Tibial nerve (tissue), 4 donors: ENCODE data around the gene FRMD6. TPM values are rescaled to one million over a fixed set of nuclear protein-coding genes. Genes with fewer than 3 reads are reported as not detected.

ENCODE experiments used
- DNase-seq, 2 donors: peaks; one replicate each; pipeline ENCODE4 v3.0.0-alpha.2; 2019; ENCODE audit warnings: low spot score in 2 of 2
- H3K27ac ChIP-seq, 4 donors: fragments of 200-600 bp; sonication (generic) in 3 of 4; one replicate each; pipeline ENCODE4 v1.5.1; 2017 to 2019; ENCODE audit warnings: mild to moderate bottlenecking in 1 of 4
- H3K27me3 ChIP-seq, 2 donors: fragments of 200-600 bp; sonication (generic) in 1 of 2; one replicate each; pipeline versions ENCODE4 v1.5.1 to v1.6.0; 2017 to 2019
- H3K36me3 ChIP-seq, 3 donors: fragments of 200-600 bp; sonication (generic); one replicate each; pipeline ENCODE4 v1.5.1; 2018 to 2019
- H3K4me1 ChIP-seq, 4 donors: fragments of 200-600 bp; sonication (generic) in 3 of 4; one replicate each; pipeline ENCODE4 v1.5.1; 2017 to 2019
- H3K4me3 ChIP-seq, 4 donors: fragments of 200-600 bp; sonication (generic) in 3 of 4; one replicate each; pipeline ENCODE4 v1.5.1; 2017 to 2019; ENCODE audit warnings: mild to moderate bottlenecking in 1 of 4, moderate library complexity in 1 of 4
- H3K9me3 ChIP-seq, 4 donors: fragments of 200-600 bp; sonication (generic) in 3 of 4; one replicate each; pipeline ENCODE4 v1.5.1; 2017 to 2019
- EP300 ChIP-seq, 2 donors: sonication (generic); formaldehyde crosslinking; IDR thresholded peaks; one replicate each; pipeline ENCODE4 v1.6.1; 2017; ENCODE audit warnings: antibody characterized with exemption in 2 of 2, mild to moderate bottlenecking in 1 of 2
- POLR2A ChIP-seq, 2 donors: fragments of 450-650 bp; IDR thresholded peaks; one replicate each; pipeline ENCODE4 v1.6.1; 2017; ENCODE audit warnings: antibody characterized with exemption in 2 of 2, mild to moderate bottlenecking in 2 of 2, moderate library complexity in 2 of 2
- WGBS, 2 donors: methylation state at CpG; one replicate each; pipeline ENCODE4 v1.1.5; 2018; 5-methylcytosine and 5-hydroxymethylcytosine counted together
- total RNA-seq, 4 donors: library from RNA; depleted of rRNA; stranded (reverse); fragments of >200 nt; gene quantifications; one replicate each; pipeline ENCODE4 v1.1.0, GENCODE V29; 2016
- TF ChIP-seq, protein P1 (sequence below), 5 experiments: fragments of 200-600 bp in 3 of 5; fragments of 450-650 bp in 2 of 5; sonication (generic) in 3 of 5; IDR thresholded peaks; one replicate each; pipeline ENCODE4 v1.5.1; 2016 to 2019; ENCODE audit warnings: antibody characterized with exemption in 5 of 5, mild to moderate bottlenecking in 3 of 5, moderate library complexity in 2 of 5

Gene FRMD6
- total RNA-seq, 4 donors from 2014 or later = 31.6 to 52.4 (median 44.9) TPM

DNA sequence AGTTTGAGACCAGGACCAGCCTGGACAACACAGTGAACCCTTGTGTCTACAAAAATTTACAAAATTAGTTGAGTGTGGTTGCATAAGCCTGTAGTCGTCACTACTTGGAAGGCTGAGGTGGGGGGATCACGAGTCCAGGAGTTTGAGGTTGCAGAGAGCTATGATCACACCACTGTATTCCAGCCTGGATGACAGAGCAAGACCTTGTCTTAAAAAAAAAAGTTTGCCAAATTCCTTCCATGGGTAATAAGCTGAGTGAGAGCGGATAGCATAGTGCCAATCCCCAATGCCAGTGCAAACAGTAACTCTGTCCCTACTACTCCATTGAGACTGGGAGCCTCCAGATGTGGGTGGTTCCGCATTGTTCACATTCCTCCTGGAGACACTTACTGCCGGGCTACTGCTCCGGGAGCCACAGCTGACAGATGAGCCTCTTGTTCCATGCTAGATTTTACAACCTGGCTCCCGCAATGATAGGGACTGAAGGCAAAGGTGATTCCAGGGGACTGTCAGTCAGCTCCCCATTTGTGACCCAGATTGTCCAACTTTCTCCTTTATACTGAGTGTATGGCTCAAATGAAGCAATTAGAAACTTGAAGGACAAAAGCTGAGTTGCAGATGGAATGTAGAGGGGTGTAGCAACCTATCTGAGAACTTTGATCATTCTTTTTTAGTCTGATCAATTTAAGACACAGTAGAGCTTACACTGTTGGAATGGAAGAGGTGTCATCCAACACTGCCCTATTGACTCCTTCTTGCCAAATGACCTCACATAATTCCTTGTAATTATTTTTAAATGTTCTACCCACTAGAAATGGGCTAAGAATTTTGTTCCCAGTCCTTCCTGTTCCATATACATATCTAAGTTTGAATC, 13.4 kb upstream of the FRMD6 start:
- H3K27me3 ChIP-seq = no peaks in the 10 kb centered on the region
- H3K36me3 ChIP-seq = peaks cover 0 to 20% (median 0%) of the 10 kb centered on the region in 3 donors
- H3K27ac ChIP-seq = peak overlapping the region in 2 of 4 donors; percentile 5 to 59
- DNase-seq = peak in 1 of 2 donors; percentile 25
- no peaks in the 10 kb centered on the region for H3K9me3 ChIP-seq
- no peak overlapping the region for H3K4me3 ChIP-seq
- TF ChIP-seq EP300 (IDR thresholded peaks at IDR 0.05) (no peak), POLR2A (IDR thresholded peaks at IDR 0.05) (no peak)
- TF ChIP-seq, protein P1, sequence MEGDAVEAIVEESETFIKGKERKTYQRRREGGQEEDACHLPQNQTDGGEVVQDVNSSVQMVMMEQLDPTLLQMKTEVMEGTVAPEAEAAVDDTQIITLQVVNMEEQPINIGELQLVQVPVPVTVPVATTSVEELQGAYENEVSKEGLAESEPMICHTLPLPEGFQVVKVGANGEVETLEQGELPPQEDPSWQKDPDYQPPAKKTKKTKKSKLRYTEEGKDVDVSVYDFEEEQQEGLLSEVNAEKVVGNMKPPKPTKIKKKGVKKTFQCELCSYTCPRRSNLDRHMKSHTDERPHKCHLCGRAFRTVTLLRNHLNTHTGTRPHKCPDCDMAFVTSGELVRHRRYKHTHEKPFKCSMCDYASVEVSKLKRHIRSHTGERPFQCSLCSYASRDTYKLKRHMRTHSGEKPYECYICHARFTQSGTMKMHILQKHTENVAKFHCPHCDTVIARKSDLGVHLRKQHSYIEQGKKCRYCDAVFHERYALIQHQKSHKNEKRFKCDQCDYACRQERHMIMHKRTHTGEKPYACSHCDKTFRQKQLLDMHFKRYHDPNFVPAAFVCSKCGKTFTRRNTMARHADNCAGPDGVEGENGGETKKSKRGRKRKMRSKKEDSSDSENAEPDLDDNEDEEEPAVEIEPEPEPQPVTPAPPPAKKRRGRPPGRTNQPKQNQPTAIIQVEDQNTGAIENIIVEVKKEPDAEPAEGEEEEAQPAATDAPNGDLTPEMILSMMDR (IDR thresholded peaks at IDR 0.05) = no peak
- peaks cover 0 to 8% (median 0%) of the 10 kb centered on the region in 4 donors for H3K4me1 ChIP-seq
- WGBS, 2 donors = 40 to 48% methylated on average over 7 of the region's 7 CpGs

DNA sequence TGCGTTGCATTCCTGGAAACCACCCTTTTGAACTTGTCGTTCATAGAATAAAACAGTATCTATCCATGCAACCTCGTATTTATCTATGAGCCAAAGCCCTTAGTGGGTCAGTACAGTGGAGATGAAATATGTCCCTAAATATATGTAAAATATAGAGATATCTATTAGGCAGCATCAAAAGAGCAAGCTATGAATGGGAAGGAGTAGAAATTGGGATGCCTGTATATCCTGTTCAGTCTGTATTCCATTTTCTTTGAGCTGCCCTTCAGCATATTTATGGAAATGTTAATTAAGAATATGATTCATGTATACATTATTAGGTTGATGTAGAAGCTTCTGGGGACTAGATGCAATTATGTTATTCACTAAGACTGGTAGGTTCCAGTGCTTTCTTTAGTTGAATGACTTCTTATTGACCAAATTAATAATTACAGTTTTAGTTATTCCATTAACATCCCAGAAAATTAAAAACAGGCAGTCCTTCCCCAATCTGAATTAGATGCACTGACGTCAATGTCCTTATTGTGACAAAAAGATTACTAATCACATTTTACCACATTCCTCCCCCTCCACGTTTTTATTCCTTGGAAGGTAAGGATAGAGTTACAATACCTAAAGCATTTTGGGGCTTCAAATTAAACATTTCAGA, 11.9 kb upstream of the FRMD6 start:
- H3K27me3 ChIP-seq = no peaks in the 10 kb centered on the region
- 57 to 58% methylated on average over 5 of the region's 5 CpGs for WGBS, 2 donors

DNA sequence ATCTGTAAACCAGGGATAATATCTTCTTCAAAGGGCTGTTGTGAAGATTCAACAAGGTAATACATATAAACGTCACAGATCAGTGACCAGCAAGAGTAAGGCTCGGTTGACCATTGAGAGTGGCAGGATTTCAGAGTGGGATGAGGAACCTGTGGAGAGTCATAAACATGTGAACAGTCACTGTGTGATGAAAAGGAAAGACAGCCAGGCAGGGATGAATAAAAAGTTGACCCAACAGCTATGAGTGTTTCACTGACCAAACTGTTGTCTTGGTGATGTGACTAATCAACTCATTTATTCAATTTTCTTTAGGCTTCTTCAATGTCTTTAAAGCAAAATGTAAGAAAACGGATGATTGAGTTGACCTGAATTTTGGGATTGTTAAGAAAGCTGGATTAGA, 8.6 kb upstream of the FRMD6 start:
- 75 to 81% methylated on average over 3 of the region's 3 CpGs for WGBS, 2 donors
- Histone ChIP-seq H3K4me3 (no peak overlapping the region), H3K36me3 (peaks cover 0 to 28% (median 0%) of the 10 kb centered on the region in 3 donors), H3K9me3 (no peaks in the 10 kb centered on the region), H3K27me3 (no peaks in the 10 kb centered on the region), H3K27ac (no peak overlapping the region), H3K4me1 (peaks cover 0 to 8% (median 0%) of the 10 kb centered on the region in 4 donors)
- no peak for DNase-seq
- TF ChIP-seq EP300 (IDR thresholded peaks at IDR 0.05) (no peak), POLR2A (IDR thresholded peaks at IDR 0.05) (no peak)
- TF ChIP-seq, protein P1 (IDR thresholded peaks at IDR 0.05) = no peak

More for the DNA sequence above, 11.9 kb upstream of the FRMD6 start:
- DNase-seq = no peak
- no peak overlapping the region for H3K27ac ChIP-seq
- H3K9me3 ChIP-seq = no peaks in the 10 kb centered on the region
- H3K4me3 ChIP-seq = no peak overlapping the region
- peaks cover 0 to 8% (median 0%) of the 10 kb centered on the region in 4 donors for H3K4me1 ChIP-seq
- TF ChIP-seq, protein P1 (IDR thresholded peaks at IDR 0.05) = no peak
- TF ChIP-seq POLR2A (IDR thresholded peaks at IDR 0.05) = no peak
- no peak for TF ChIP-seq EP300 (IDR thresholded peaks at IDR 0.05)
- peaks cover 0 to 24% (median 0%) of the 10 kb centered on the region in 3 donors for H3K36me3 ChIP-seq

DNA sequence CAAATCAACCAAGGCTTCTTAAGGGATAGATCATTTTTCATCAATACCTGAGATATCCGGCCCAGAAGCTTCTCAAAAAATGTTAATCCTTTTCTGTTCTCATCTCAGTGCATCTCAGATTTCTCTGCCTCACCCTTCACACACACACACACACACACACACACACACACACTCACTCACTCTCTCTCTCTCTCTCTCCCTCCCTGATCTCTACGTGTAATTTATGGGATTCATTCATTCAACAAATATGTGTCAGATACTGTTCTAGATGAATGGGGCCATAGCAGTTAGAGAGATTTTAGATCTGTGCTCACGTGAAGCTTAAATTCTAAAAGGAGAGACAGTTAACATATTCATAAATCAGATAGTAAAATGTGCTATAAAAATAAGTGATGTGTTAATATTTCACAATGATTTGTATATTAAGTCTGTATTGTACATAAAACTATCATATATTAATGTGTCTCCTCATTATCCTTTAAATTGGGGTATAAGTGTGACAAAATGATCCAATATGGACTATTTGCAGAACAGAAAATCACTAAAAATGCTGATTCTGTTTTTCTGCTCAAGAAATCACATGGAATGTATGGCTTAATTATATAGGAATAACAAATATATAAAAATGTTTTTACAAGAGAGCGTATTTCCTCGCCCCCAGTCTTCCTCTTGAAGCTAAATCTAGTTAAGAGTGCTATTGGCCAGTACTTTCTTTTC, 7.3 kb upstream of the FRMD6 start:
- no peaks in the 10 kb centered on the region for H3K27me3 ChIP-seq
- TF ChIP-seq POLR2A (IDR thresholded peaks at IDR 0.05) (no peak), EP300 (IDR thresholded peaks at IDR 0.05) (no peak)
- TF ChIP-seq, protein P1 (IDR thresholded peaks at IDR 0.05) = no peak
- no peak overlapping the region for H3K4me3 ChIP-seq
- H3K27ac ChIP-seq = no peak overlapping the region
- DNase-seq = no peak
- peaks cover 0 to 14% (median under 1%) of the 10 kb centered on the region in 4 donors for H3K4me1 ChIP-seq
- peaks cover 0 to 28% (median 0%) of the 10 kb centered on the region in 3 donors for H3K36me3 ChIP-seq
- H3K9me3 ChIP-seq = no peaks in the 10 kb centered on the region
- WGBS, 2 donors = 75 to 76% methylated on average over 5 of the region's 5 CpGs
